SHP77 (cell line): ENCODE results near the gene VPS18.

Experiments used
- DNase-seq, 2 experiments: peaks; one replicate each; lab custom pipeline; 2025; lab: John Stamatoyannopoulos, UW

The VPS18 gene

DNA sequence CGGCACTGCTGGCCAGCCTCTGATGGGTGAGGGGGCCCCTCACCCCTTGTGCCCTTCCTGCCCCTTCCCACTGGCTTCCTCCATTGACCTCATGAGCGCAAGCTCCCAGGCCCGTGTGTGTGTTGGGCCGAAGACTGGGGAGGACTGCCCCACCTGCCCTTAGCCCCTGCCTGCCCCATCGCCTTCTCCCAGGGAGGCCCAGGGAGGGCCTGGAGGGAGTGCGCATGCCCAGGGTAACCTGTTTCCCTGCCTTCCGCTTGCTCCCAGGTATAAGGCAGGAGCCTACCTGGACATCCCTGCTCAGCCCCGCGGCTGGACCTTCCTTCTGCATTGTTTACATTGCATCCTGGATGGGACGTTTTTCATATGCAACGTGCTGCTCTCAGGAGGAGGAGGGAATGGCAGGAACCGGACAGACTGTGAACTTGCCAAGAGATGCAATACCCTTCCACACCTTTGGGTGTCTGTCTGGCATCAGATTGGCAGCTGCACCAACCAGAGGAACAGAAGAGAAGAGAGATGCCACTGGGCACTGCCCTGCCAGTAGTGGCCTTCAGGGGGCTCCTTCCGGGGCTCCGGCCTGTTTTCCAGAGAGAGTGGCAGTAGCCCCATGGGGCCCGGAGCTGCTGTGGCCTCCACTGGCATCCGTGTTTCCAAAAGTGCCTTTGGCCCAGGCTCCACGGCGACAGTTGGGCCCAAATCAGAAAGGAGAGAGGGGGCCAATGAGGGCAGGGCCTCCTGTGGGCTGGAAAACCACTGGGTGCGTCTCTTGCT, 43.7 kb downstream of the VPS18 start:
- DNase-seq = peak in 1 of 2 experiments; percentile 21

DNA sequence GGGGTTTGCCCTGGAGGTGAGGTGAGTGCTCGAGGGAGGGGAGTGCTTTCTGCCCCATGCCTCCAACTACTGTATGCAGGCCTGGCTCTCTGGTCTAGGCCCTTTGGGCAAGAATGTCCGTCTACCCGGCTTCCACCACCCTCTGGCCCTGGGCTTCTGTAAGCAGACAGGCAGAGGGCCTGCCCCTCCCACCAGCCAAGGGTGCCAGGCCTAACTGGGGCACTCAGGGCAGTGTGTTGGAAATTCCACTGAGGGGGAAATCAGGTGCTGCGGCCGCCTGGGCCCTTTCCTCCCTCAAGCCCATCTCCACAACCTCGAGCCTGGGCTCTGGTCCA, 44.3 kb downstream of the VPS18 start:
- no peak for DNase-seq

DNA sequence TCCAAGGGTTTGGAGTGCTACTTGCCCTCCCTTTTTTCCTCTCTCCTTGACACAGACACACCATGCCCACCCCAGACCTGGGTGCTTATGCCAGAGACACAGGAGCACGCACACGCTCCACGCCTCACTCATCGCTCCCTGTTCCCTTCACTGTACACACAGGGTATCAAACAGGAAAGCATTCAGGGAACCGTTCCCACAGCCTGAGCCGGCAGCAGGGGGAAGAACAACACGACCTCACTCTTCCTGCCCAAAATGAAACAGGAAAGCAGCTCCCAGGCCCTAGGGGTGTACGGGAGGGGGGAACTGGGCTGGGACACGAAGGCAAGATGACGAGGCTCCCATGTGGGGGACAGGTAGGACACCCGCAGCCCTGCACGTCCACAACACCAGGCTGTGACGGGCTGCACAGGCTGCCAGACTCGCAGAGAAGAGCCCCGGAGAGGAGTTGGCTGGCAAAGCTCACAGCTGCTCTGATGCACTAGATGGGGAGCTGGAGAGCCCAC, 46.1 kb downstream of the VPS18 start:
- peak in 1 of 2 experiments; percentile 21 for DNase-seq

DNA sequence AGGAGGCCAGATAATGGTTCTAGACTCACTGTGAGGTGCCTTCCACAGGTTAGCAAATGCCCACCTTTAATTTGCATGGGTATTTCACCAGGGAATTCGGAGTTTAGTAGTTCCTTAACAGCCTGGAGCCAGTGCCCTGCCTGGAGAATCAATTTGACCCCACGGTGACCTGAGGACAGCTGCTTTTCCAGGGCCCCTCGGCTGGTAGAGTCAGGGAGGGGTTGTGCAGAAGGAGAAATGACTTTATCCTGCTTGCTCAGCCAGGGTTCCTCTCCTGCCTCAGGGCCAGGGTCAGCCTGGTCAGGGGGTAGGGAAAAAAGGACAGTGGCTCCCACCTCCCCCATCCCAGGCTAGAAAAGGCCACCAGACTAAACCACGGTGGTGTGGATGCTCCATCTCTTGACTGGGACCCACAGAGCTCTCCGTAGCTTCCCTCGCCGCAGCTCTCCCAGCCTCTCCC, 46.8 kb downstream of the VPS18 start:
- DNase-seq = no peak

DNA sequence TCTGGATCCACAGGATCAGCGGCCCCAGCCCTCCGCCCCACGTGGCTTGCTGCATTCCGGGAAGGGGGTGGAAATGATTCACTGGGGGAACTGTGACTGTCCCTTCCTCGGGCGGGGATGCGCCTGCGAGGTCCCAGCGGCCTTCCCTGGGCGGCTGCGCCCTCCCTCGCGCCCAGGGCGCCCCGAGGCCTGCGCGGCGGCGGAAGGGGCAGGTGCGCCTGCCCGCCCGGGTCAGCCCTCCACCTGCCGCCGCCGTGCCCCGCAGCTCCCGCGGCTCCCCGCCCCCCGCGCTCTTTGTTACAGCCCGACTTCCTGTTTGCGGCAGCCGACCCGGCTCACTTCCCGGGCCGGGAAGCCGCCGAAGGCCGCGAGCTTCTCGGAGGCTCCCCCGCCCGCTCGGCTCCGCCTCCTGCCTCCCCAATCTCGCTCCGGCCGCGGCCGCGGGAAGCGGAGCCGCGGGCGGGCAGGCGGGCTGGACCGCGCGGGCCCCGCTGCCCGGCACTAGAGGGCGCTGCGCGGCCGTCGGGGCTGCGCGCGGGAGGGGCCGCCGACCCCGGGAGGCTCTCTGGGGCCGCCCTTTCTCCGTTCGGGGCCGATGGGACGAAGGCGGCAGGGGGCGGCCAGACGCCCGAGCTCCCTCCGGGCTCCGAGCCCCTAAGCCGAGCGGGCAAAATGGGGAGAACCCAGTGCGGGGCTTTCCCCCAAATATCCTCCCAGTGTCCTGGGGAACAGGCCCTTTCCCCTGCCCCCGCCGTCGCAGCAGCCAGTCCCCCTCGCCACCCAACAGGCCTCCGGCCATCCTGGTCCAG, 47.5 kb downstream of the VPS18 start:
- peak; percentile 68 to 88 for DNase-seq

DNA sequence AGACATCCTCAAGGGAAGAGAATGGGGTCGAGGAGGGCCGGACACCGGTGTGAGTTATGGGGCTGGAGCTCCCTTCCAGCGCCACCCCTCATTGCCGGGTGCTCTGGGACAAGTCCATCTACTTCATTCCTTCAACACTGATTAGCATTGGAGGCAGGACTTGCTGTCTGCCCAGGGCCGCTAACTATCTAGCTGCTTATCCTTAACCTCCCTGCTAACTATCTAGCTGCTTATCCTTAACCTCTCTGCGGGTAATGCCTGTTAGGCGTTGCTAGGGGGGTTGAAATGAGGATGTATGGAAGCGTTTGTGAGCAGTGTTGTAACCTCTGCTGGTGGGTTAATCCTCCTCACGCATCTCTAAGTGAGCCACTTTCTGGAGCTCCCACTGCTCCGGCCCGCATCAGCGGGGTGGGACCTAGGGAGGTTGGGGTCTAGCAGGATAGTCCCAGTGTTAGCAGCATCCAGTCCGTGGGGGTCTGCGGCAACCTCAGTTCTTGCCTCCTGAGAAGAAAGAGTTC, 48.1 kb downstream of the VPS18 start:
- DNase-seq = no peak

DNA sequence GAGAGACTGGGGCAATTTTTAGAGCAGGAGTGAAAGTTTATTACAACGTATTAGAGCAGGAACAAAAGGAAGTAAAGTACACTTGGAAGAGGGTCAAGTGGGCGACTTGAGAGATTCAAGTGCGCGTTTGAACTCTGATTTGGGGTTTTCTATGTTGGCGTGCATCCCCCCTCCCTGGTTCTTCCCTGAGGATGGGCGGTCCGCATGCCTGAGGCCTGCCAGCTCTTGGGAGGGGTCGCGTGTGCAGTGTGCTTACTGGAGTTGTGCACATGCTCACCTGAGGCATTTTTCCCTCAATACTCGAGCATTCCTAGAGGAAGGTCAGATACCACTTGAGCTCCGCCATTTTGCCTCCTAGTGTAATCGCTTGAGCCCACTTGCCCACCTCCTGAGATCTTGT, 48.6 kb downstream of the VPS18 start:
- no peak for DNase-seq

DNA sequence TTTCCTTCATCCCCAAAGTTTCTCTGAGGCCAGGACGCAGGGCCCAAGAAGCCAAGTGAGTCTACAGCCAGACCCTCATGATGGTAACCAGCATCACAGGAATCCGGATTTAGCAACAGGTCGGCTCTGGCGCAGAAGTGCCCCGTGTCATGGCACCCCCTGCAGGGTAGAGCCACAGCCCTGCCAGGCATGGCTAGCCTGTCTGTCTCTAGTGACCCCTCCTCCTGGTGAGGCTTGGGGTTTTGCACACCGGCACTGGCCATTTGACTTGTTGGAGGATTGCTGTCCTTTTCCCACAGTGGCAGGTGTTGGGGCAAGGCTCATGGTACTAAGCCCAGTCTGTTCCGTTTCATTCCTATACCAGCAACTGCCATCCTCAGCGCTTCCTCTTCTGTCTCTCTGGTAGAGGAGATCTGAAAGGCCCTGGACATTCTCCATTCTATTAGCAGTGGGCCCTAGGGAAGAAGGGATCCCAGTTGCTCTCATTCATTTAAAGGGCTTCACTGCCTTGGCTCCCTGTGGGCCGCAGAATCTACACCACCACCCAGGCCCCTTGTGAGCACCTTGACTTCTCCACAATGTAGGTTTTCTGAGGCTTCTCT, 49.6 kb downstream of the VPS18 start:
- no peak for DNase-seq

DNA sequence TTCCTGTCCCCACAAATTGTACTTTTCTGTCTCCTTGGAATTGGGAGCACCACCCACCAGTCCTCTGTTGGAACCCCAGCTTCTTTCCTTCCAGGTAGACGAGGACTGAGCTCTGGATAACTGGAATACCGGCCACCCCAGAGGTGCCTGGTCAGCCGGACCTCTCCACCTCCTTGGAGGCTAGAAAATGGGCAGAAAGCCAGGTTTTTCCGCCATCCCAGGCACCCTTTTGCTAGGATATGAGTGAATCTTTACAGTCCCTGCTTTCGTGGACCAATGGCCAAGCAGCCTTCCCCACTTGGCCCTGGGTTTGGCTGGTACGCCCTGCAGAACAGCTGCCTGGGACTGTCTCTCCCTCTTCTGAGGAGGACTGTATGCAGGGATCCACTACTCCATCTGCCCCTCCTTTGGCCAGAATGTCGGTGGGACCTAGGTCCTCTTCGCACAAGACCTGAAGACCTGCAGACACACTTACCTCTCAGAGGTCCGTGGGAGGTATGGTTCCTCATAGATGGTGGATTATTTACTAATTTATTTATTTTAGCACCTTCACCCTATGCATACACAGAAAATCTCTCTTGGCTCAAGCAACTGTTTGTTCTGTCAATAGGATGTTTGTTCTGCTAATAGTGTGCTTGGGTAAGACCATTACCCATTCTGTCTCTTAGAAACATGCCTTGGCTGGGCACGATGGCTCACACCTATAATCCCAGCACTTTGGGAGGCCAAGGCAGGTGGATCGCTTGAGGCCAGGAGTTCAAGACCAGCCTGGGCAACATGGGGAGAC, 50.5 kb downstream of the VPS18 start:
- DNase-seq = no peak

DNA sequence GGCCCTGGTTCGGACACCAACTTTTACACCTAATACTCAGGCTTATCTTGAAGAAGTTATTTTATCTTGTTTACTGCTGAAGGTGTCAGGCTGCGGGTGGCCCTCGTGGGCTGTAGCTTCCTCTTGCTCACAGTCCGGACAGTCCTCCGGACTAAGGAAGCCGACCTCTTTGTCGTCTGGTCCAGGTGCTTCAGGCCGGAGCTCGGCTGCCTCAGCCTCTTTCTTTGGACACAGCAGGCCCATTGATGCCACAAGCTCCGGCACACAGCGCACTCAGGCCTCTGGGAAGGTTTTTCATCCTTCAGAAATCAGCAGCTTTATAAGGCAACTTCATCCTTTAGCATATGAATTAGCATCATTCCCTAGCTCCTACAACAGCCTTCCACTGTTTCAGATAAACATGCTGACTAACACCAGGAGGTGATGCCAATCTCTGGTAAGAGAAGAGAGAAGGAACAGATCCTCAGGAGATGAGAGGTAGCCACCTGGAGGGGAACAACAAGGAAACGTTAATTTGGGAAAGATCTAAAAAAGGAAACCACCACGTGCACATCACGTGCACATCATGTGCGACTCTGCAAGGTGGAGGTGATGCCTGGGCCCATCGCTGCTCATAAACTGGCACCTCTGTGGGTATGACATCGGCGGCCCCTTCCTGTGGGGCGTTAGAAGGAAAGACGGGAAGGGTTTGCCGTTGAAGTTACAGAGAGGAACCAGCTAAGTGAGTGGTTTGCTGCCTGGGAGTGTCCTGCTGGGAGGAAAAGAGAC, 54.6 kb downstream of the VPS18 start:
- no peak for DNase-seq

DNA sequence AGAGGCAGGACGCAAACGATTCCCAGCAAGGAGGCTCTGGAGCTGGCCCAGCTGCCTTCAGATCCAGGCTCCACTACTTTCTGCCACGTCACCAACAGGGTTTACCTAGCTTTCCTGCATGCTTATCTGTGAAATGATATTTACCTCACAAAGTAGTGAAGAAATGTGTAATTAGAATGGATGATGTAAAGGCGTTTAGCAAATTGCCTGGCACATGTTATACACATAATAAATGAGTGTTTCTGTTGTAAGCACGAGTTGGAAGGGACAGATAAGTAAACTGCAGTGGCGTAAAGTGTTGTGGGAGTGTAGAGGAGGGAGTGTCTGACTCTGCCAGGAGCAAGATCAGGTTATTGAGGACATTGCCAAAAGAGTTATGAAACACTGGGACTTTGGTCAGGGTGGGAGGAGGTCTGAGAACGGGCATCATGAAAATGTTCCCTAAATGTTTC, 55.5 kb downstream of the VPS18 start:
- DNase-seq = no peak

DNA sequence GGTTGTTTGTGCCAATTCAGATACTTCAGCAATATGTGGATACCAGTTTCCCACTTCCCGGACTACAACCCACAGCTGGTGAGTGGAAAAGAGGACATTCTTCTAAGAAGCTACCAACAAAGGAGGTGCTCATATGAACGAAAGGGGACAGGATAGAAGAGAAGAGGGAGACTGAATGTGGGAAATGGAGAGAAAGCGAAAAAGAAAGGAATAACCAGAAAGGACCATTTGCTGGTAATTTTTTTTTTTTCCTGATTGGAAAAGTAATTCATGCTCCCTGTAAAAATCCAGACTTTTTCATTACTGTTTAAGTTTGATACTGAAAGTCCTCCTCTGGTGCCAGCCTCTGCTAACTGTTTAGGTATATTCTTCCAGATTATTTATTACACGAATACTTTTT, 57.5 kb downstream of the VPS18 start:
- DNase-seq = no peak

DNA sequence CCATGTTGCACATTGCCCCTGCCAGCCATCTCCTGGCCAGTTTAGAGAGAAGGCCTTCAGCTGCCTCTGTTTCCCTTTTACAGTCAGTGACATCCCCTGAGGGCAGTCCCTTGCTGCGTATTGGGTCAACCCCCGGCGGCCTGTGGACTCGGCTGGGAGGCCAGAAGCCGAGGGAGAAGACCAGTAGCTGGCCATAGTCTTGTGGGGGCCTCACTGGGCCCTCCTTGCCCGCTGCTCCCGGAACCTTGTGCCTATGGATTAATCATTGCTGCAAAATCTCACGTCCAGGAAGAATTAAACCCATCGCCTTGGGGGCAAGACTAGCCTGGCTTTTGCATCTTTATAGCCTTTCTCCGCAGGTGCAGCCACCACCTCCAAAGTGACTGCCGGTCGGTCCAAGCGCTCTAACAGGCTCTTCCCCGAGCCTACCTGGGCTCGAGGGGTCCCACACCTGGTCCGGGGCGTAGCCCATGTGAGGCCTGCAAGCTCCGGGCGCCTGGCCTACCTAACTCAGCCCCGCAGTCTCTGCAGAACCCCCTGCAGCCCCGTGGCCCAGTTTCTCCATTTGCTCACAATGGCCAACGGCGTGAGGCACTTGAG, 58.2 kb downstream of the VPS18 start:
- no peak for DNase-seq

DNA sequence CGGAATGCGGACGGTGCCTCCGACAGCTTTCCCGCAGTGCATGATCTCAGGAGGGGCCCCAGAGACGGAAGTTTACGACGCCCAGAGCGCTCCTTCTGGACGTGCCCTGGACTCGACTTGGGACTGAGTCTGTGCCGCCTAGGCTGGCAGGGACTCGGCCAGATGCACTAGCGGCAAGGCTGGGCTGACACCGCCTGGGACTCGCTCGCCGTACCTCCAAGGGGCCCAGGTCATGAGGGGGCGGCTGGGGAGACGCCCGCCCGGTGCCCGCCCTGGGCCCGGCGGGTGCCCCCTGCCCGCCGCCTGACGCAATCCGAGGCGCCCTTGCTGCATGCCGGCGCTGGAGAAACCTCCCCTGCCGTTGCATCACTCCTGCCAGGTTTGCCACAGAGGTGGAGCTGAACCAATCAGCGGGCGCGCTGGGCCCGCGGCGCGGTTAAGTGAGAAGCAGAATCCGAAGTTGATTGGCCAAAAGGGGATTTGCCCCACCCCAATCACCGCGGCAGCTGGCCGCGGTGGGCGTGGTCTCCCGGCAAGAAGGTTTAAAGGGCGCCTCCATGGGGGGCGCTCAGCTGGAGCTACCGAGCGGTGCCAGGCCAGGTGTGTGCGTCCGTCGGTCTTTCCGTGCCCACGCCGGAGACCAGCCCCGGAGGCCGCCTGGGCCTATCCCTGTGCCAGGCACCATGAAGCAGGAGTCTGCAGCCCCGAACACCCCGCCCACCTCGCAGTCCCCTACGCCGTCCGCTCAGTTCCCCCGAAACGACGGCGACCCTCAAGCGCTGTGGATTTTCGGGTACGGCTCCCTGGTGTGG, 58.9 kb downstream of the VPS18 start, which contains the start of gene CHAC1:
CHAC1 (plus strand) TSS at position 571 of the 812 bp plus-strand sequence; CDS start at position 684, 113 bp downstream.
- DNase-seq = peak; percentile 95 to 97
